Measurements from ENCODE around the gene TXNL4A.
"Not testable (repeated sequence)": the region's sequence is repeated elsewhere in the genome, so short reads cannot be mapped to it uniquely, and the experiment has no call there.

The TXNL4A gene

DNA sequence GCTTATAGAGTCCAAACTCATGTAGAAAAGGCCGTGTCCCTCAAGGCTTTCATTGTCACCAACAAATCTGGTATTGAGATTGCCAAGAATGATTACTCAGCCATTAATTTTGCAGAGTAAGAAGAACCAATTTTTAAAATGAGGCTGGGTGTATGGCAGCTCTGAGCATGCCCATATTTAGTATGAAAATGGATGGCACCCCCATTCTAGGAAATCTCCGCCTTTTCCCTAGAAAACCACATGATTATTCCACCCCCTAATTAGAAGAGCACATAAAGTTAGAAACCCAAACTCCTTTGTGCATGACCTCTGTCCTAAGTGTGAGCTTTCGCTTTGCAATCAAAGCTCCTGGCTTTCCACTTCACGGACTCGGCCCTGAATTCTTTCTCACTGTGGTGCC, 14.1 kb upstream of the TXNL4A start:
- DNase-seq: no peak

DNA sequence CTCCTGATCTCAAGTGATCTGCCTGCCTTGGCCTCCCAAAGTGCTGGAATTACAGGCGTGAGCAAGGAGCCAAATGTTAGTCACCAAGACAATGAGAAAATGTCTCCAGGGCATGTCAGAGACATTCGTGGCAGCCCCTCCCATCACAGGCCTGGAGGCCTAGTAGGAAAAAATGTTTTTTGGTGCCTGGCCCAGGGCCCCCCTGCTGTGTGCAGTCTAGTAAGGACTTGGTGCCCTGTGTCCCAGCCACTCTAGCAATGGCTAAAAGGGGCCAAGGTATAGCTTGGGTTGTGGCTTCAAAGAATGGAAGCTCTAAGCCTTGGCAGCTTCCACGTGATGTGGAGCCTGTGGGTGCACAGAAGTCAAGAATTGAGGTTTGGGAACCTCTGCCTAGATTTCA, 12.5 kb upstream of the TXNL4A start:
- DNase-seq: no peak

DNA sequence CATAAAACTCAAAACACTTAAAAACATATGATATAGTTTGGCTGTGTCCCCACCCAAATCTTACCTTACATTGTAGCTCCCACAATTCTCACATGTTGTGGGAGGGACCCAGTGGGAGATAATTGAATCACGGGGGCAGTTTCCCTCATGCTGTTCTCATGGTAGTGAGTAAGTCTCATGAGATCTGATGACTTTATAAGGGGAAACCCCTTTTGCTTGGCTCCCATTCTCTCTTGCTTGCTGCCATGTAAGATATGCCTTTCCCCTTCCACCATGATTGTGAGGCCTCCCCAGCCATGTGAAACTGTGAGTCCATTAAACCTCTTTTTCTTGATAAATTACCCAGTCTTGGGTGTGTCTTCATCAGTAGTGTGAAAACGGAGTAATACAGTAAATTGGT, 11.3 kb upstream of the TXNL4A start:
- DNase-seq: not testable (repeated sequence)

DNA sequence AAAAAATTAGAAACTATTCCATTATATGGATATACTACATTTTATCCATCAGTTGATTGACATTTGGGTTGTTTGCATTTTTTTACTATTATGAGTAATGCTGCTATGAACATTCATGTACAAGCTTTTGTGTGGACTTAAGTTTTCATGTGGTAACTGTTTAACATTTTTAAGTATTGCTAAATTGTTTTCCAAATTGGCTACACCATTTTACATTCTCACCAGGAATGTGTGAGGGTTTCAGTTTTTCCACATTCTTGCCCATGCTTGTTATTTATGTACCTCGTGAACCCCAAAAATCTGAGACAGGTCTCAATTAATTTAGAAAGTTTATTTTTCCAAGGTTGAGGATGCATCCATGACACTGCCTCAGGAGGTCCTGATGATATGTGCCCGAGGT, 3.1 kb upstream of the TXNL4A start:
- no peak for DNase-seq

DNA sequence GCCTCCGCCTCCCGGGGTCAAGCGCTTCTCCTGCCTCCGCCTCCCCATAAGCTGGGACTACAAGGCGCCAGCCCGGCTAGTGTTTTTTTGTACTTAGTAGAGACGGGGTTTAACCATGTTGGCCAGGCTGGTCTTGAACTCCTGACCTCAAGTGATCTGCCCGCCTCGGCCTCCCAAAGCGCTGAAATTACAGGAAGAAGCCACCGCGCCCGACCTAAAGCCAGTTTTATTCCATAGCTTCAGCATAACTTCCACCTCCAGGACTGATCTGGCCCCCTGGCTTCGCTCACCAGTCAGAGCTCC, 783 bp upstream of the TXNL4A start:
- no peak for DNase-seq

DNA sequence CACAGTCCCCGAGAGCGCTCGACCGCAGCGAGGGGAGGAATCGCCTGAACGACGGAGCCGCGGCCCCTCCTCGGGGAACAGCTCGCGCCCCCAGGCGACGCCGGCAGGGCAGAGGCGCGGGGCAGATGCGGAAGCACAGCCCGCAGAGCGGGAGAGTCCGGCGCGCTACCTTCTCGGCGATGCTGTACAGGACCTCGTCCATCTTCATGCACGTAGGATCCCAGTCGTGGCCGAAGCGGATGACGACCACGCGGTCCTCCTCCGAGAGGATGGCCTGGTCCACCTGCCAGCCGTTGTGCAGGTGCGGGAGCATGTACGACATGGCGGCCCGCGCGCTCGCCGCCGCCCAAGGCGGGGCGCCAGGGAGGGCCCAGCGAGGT, 302 bp downstream of the TXNL4A start:
- peak; percentile 88 for DNase-seq

DNA sequence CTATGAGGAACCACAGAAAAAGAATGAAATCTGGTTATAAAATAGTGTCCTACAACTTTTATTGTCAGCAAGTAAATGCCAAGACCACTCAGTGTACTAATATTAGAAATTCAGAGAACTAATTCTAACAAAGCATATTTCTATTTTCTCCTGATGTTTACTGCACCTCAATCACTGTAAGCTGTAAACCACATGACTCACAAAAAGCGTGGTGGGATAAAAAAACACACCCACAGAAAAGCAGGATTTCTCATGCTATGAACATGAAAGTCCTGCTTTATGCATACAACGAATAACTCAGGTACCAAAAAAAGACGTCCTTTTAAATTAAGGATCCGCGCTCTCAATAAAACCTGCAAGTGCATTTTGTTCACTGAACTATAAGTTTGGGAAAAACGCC, 797 bp downstream of the TXNL4A start:
- DNase-seq: no peak

DNA sequence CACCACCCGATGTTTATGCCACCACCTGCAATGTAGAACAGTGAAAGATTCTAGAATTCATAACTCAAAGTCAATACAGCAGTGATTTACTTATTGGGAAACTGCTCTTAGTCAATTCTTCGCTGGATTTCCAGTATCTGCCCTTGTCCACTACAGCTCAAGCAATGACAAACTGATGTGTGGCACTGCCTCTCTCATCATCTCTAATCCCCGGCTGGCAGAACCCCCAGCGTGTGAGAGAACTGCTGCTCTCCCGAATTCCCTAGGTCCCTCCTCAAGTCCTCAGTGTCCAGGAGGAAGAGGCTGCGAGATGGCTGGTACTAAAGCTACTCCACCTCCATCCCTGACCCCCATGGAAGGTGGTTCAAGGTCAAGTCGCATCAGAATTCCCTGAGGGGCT, 1.6 kb downstream of the TXNL4A start:
- no peak for DNase-seq

DNA sequence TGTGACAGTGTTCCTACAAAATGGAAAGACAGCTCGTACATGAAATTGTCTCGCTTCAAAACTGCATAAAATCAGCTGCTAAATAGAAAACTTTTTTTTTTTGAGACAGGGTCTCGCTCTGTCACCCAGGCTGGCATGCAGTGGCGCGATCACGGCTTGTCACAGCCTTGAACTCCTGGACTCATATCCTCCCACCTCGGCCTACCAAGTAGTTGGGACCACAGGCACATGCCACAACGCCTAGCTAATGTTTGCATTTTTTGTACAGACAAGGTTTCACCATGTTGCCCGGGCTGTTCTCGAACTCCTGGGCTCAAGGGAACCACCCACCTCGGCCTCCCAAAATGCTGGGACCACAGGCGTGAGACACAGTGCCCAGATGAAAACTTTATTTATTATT, 3.2 kb downstream of the TXNL4A start:
- DNase-seq: no peak

DNA sequence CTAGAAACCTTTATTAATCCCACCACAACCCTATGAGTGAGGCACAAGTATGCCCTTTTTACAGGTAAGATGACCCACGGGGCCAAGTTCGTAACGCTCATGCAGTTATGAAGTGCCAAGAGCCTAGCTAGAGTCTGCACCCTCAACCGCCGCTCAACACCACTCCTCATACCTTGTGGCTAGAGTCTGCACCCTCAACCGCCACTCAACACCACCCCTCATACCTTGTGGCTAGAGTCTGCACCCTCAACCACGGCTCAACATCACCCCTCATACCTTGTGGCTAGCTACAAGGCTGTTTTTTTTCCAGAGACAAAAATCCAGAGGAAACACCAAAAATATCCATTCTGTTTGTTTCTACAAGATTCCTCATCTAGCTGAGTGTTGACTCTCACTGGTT, 4.6 kb downstream of the TXNL4A start:
- no peak for DNase-seq

DNA sequence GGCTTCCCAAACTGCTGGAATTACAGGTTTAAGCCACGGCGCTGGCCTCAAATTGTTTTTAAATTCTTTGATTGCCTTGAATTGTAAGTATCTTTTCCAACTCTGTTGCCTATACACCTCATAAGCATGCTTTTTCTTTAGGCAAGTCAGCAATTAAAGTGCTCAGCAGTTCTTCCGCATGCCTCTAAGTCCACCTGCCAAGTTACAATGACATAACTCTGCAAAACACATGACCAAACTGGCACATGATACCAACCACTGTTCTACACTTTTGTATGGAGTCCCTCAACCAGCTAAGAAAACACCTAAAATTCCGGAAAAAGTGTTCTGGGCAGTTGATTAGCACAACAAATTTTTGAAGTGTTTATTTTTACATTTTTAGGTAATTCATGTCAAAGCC, 5.1 kb downstream of the TXNL4A start:
- no peak for DNase-seq

DNA sequence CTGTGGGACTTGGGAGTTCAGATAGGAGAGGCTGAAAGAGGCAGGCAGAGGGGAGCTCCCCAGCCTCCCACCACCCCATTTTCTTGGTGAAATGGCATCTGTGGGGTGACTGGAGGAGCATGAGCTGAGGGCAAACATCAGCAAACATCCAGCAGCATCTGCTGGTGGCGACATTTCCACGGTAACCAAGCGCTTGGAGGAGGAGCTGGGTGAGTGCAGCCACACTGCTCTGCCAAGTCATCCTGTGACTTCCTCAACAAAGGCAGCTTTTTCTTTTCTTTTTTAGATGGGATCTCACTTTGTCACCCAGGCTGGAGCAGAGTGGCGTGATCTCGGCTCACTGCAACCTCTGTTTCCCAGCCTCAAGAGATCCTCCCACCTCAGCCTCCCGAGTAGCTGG, 5.6 kb downstream of the TXNL4A start:
- DNase-seq: no peak

DNA sequence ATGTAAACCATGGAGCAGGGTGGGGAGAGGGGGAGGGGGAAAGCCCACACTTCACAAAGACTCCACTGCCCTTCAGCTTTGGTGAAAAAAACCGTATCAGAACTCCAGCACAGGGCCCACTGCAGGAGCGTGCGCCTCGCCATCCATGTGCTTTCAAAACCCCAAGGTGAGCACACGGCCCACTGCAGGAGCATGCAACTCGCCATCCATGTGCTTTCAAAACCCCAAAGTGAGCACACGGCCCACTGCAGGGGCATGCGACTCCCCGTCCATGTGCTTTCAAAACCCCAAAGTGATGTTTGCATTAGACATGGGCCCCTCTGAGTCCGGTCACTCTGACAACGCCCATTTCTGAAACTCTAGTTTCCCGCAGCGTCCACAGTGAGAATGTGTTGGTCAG, 7.8 kb downstream of the TXNL4A start:
- no peak for DNase-seq

DNA sequence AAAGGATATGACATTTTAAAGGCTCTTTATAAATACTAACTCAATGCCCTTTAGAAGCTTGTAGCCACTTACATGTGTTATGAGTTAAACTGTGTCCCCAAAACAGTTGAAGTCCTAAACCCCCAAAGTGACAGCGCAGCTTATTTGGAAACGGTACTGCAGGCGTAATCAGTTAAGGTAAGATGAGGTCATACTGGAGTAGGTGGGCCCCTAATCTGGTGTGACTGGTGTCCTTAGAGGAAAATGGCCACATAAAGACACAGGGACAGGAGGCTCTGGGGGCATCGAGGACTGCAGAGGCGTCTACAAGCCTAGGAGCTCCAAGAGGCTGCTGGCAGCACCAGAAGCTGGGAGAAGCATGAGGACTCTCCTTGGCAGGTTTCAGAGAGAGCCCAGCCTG, 8.5 kb downstream of the TXNL4A start:
- DNase-seq: no peak

DNA sequence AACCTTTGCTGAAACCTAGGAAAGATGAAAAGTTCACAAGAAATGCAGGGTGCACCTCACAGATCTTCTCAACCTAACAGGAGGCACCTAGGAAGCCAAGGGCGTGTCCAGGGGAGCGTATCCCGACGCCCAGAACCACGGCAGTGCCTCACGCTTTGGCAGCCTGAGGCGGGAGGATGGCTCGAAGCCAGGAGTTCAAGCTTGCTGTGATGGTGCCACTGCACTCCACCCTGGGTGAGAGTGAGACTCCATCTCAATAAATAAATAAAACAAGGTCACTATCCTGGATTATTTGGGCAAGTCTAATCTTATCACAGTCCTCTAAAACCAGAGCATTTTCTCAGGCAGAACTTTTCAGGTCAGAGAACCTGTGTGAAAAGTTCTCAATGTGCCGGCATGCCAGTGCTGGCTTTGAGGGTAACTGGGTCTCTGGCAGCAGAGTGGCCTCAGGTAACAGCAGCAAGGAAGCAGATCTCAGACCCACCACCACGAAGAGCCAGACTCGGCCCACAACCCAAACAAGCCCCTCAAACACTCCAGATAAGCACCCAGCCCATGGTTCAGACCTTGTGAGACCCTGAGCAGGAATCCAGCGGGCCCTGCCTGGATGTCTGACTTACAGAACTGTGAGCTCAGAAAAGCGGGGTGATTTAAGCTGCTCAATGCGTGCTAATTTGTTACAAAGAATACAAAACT, 12.2 kb downstream of the TXNL4A start:
- no peak for DNase-seq

DNA sequence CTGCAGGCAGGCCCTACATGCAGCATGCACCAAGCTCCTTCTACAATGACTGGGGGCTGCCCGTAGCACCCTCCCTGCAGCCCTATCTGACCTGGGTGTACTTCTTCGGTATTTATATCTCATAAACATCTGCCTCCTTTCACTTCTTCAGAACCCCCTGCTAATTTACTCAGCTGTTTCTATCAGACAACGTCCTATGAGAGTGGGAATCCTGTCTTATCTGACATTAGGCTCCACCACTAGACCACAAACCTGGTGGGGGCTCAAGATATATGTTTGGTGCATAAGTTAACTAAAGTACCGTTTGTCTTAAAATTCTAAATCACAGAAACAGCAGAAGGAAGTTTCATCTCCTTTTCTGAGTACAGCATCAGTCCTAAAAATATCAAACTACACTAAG, 13.3 kb downstream of the TXNL4A start:
- no peak for DNase-seq

DNA sequence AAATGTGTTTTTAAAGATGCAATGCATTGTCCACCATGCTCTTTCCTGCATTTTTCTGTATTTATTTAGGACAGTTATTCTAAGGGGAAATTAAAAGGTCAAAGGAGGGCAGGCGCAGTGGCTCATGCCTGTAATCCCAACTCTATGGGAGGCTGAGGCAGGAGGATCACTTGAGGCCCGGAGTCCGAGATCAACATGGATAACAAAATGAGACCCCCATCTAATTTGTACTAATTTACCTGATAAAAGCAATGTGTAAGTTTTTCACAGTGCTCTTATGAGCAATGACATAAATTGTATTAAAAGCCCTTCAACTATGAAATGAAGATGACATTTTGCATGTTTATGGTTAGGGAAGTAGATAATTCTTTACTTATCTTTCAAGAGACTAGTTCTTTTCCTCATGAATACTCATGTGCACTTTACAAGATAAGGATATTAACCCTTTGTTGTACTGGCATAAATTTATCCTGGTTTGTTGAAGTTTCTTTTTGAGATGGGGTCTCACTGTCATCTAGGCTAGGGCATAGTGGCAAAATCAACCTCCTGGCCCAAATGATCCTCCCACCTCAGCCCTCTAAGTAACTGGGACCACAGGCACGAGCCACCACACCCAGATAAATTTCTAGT, 14.2 kb downstream of the TXNL4A start:
- no peak for DNase-seq

DNA sequence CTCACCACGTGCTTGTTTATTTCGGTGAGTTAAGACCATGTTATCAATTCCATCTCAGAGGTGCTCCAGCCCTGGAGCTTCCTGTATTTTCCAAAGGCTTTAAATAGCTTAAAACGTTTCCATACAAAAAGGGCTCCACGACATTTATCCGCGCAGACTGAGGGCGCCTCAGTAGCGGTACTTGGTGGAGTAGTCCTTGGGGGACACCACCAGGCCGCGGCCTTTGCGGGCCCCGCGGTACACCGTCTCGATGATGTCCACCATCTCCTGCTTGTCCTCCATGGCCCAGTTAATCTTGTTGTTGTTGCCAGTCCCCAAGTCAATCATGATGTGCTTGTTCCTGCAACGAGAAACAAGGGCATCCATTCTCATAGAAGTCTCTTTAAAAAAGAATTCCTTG, 14.8 kb downstream of the TXNL4A start:
- no peak for DNase-seq

DNA sequence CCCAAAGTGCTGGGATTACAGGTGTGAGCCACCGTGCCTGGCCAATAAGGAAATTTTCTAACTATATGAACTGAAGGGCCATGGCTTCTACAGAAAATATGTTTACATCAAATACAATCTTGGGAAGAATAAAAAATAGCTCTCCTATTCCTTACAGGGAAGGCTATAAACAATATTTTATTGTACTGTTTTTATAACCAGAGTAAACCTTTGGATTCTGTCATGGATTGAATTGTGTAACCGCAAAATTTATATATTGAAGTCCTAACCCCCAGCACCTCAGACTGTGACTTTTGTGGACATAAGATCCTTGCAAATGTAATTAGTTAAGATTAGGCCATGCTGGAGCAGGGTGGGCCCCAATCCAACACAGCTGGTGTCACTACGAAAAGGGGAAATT, 15.6 kb downstream of the TXNL4A start:
- no peak for DNase-seq

DNA sequence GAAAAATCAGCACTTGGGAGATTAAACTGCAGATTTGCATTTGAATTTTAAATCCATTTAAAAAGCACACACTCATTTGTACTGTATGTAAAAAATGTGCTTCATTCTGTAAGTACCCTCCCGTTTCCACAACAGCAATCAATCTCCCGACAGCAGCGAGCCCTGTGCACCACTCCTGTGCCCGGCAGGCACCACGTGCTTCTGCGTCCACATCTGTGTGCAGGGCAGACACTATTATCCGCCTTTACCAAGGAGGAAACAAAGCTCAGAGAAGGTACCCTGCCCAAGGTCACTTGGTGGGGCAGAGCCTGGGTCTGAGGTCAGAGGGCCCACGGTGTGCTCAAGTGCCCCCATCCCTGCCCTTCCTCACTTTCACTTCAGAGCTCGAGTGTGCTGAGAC, 16.4 kb downstream of the TXNL4A start:
- DNase-seq: no peak

DNA sequence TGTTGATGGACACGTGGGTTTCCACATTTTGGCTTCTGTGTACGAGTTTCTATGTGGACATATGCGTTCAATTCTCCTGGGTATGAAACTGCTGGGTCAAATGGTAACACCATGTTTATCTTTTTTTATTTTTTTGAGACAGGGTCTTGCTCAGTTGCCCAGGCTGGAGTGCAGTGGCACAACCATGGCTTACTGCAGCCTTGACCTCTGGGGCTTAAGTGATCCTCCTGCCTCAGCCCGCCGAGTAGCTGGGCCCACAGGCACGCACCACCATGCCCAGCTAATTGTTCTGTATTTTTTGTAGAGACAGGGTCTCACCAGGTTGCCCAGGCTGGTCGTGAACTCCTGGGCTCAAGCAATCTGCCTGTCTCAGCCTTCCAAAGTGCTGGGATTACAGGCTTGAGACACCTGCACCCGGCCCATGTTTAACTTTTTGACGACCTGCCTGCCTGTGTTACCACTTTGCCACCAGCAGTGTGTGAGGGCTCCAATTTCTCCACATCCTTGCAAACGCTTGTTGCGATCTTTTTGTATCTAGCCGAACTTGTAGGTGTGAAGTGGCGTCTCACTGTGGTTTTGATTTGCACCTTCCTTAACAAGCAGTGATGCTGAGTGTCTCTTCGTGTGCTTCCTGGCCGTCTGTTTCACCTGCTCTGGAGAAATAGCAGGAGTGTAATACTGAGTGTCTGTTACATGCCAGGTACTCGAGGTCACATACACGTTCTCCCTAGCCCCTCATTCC, 17.0 kb downstream of the TXNL4A start:
- no peak for DNase-seq

DNA sequence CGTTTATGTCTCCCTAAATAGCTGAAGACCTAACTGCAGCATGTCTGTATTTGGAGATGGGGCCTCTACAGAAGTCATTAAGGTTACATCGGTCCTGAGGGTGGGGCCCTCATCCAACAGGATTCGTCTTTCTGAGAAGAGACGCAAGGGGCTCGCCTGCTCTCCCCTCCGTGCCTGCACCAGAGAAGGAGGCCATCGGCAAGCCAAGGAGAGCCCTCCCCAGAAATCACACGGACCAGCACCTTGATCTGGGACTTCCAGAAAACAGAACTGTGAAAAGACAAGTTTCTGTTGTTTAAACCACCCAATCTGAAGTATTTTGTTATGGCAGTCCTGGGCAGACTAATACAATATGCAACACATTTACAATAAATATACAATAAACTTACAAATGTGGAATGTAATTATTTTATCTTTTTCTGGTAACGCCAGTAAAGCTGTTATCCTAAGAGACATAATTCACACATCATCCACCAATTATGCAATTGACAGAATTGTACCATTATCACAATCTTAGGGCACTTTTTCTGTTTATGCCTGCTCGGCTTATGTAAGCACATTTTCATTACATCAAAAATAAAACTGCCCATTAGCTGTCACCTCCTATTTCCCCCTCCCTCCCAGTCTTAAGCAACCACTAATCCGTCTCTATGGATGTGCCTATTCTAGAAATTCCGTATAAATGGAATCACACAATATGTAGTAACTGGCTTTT, 17.8 kb downstream of the TXNL4A start:
- DNase-seq: no peak

DNA sequence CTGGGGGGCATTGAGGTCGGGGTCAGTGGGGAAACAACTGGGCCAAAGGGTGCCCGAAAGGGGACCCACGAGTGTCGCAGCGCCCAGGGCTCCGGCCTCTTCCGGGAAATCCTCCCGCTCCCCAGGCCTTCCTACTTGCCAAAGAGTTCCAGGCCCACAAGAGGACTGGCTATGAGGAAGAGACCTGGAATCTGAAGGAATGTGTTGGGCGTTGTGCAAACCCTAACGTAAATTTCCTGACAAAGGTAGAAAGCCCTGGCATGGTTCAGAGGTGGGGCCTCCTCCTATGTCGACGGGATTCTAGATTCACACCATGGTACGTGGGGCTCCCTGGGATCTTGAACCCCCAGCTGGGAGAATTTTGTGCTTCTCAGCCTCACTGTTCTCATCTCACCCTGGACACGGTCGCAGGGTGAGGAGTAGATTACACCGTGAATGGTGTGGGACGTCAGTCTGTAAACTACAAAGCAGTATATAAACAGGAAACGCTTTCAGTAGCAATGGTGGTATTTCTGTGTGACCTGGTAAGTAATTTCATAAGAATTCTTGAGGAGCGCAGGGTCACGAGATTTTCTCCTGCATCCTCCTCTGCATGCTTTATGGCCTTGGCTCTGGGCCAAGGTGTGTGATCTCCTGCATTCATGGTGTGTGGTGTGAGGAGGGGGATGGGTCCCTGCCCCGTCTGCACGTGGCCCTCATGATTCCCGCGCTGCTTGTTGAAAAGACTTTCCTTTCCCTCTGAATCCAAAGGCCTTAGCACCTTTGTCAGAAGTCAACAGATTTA, 23.1 kb downstream of the TXNL4A start:
- peak; percentile 59 for DNase-seq

All from right kidney (tissue), 1 donor.